Fibroblast of skin of back (primary cell): ENCODE measurements around the gene CSF3. TPM values are rescaled to one million over a fixed set of nuclear protein-coding genes. Genes with fewer than 3 reads are reported as not detected.

ENCODE experiments used
- DNase-seq: peaks from one replicate; pipeline ENCODE4 v3.0.0-alpha.2; 2013
- polyA plus RNA-seq, 2 experiments: library from polyadenylated mRNA; unstranded; fragments of 120-200 nt; gene quantifications; one replicate each; pipeline ENCODE4 v1.2.1, GENCODE V29; 2013; ENCODE audit not compliant: insufficient read length in 2 of 2

Gene CSF3, protein sequence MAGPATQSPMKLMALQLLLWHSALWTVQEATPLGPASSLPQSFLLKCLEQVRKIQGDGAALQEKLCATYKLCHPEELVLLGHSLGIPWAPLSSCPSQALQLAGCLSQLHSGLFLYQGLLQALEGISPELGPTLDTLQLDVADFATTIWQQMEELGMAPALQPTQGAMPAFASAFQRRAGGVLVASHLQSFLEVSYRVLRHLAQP
- not detected for polyA plus RNA-seq (2013, experiment 1 of 2; ENCODE audit: insufficient read length)
- polyA plus RNA-seq (2013, experiment 2 of 2; ENCODE audit: insufficient read length), result not detected

DNA sequence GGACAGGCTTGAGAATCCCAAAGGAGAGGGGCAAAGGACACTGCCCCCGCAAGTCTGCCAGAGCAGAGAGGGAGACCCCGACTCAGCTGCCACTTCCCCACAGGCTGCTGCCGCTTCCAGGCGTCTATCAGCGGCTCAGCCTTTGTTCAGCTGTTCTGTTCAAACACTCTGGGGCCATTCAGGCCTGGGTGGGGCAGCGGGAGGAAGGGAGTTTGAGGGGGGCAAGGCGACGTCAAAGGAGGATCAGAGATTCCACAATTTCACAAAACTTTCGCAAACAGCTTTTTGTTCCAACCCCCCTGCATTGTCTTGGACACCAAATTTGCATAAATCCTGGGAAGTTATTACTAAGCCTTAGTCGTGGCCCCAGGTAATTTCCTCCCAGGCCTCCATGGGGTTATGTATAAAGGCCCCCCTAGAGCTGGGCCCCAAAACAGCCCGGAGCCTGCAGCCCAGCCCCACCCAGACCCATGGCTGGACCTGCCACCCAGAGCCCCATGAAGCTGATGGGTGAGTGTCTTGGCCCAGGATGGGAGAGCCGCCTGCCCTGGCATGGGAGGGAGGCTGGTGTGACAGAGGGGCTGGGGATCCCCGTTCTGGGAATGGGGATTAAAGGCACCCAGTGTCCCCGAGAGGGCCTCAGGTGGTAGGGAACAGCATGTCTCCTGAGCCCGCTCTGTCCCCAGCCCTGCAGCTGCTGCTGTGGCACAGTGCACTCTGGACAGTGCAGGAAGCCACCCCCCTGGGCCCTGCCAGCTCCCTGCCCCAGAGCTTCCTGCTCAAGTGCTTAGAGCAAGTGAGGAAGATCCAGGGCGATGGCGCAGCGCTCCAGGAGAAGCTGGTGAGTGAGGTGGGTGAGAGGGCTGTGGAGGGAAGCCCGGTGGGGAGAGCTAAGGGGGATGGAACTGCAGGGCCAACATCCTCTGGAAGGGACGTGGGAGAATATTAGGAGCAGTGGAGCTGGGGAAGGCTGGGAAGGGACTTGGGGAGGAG is at the start of gene CSF3:
Gene CSF3, plus strand, starts transcription at position 436 of the 993 bp plus-strand sequence. Its CDS starts 35 bp downstream, at position 471.
- no peak for DNase-seq

DNA sequence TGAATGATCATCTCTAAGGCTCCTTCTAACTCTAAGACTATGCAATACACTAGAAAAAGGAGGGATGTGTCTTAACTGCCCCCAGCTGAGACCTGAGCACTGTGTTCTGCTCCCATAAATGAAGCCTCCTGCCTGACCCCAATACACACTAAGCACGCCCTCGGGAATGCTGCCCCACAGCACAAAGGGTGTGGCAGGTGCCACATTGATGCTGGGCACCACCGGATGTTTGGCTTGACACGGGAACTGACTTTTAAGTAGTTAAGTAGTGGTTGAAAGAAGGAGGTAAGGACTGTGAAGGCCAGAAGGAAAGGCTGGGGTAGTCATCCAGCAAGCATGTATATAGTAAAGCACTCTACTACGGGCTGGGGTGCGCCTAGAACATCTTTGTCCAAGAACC is 48.5 kb upstream of the CSF3 start:
- DNase-seq, result no peak

DNA sequence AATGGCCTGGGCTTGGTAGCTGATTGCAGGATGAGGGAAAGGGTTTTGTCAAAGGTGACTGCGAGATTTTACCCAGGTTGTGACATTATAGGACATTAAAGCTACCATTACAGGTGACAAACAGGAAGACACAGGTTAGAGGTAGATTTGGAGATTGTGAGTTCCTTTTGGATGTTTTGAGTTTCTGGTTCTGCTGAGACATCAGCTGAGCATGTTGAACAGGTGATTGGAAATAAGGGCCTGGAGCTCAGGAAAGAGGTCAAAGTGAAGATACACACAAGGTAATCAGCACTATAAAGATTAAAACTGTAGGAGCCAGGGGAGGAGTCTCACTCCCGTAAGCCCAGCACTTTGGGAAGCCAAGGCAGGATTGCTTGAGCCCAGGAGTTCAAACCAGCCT is 46.5 kb upstream of the CSF3 start:
- no peak for DNase-seq

DNA sequence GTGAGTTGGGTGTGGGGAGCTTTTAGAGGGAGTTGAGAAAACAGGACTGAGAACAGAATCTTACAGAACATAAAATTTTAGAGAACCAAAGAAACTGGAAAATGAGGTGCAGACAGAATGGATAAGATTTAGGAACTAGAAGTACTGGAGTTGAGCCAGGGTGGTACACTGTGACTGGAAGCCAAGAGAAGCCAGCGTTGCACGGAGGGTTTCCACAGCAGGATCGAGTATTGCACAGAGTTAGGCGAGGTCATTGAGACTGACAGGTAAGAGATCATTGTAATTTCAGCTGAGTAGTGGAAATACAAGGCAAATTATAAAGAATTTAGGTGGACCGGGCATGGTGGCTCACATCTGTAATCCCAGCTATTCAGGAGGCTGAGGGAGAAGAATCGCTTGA is 45.9 kb upstream of the CSF3 start:
- DNase-seq, result no peak

DNA sequence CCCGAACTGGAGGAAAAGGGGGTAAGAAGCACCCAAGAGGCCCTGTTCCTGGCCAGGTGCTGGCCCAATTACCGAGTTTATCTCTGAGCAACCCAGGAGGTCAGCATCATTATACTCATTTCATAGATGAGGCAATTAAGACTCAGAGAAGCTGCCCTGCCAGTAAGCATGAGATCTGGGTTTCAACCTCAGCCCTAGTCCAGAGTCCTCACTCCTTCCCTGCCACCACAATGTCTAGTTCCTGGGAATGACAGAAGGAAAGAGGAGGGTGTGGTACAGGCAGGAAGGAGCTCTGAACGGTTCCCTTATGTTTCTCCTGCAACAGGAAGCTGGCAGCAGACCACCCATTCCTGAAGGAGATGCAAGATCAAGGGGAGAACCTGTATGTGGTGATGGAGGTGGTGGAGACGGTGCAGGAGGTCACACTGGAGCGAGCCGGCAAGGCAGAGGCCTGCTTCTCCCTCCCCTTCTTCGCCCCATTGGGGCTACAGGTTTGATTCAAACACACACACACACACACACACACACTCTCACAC is 45.0 kb upstream of the CSF3 start:
- DNase-seq, result no peak

DNA sequence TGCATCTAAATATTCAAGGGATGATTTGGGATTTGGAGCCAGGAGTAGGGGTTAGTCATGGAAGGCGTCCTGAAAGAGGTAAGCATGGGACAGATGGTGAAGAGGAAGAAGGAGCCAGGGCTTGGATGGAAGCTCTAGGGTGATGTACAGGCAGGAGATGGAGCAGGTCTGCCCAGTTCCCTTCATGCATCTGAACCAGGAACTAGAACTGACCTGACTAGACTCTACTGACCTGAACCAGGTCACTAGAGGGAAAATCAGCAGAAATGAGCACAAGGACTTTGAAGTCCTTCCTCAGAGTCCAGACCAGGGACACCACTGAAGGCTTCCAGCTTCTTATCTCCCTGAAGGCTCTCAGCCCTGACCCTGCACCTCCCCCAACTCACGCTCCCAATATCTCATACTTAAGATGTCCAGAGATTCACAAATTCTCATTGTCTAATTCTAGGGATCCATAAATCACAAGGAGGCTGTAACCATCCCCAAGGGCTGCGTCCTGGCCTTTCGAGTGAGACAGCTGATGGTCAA is 44.1 kb upstream of the CSF3 start:
- no peak for DNase-seq

DNA sequence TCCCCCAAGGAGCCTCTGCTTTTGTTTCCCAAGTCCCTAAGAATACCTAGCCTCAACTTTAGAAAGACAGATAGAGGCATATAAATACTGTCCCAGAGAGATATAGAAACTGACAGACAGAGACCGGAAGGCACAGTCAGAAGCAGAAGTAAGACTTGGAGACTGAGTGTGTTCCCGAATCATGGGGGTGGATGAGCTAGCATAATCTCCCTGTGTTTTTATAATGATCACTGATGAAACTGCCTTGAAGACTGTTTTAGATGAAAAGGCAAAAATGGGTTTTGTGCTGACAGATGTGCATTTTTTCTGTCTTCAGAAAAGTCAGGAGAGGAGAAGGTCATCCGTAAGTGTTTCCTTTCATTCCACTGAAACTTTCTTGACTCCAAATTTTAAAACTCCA is 43.0 kb upstream of the CSF3 start:
- DNase-seq, result peak; percentile 35

DNA sequence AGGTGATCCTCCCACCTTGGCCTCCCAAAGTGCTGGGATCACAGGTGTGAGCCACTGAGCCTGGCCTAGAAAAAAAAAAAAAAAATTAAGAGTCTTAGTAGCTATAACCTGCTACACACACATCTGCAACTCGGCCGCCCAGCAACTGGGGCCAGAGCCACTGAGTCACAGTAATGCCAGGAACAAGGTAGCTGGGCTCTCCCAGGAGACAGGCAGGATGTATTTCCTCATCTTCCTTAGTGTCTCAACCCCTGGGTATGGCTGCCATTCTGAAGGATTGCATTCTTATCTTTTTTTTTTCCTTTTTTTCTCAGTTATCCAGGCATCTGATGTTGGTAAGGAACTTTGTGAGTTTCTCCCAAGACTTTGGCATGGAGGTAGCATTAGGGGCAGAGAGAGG is 41.7 kb upstream of the CSF3 start:
- DNase-seq, result no peak

DNA sequence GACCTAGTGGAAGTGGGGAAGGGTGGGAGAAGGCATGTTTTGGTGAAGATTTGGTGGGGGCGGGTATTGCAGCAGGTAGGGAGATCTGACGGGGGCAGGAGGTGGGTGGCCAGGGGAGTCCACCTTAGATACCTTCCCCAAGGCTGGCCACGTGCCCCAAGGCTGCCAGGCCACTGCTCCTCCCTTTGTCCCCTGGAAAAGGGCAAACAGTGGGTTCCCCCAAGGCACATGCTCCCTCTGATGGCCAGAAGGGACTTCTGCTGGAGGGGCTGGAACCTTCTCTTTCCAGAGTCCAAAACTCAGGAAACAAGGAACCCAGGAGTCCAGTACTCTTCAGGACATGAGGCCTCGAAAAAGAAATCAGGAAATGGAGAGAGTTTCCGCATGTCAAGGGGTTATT is 40.8 kb upstream of the CSF3 start:
- no peak for DNase-seq

DNA sequence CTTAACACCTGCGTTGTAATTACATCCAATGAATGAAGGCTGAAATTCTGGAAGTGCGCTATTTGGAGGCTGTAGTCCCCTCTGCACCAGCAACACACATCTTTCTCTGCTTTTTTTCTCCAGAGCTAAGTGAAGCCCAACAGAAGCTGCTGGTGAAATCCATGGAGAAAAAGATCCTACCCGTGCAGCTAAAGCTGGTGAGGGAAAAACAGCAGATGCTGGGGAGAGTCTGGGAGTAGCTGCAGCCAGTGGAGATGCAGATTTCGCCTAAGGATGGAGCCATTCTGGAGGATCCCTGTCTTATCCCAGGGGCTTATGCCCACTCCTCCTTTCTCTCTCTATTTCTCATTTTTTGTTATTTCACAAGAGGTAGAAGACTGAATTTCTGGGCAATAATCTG is 39.4 kb upstream of the CSF3 start:
- no peak for DNase-seq

DNA sequence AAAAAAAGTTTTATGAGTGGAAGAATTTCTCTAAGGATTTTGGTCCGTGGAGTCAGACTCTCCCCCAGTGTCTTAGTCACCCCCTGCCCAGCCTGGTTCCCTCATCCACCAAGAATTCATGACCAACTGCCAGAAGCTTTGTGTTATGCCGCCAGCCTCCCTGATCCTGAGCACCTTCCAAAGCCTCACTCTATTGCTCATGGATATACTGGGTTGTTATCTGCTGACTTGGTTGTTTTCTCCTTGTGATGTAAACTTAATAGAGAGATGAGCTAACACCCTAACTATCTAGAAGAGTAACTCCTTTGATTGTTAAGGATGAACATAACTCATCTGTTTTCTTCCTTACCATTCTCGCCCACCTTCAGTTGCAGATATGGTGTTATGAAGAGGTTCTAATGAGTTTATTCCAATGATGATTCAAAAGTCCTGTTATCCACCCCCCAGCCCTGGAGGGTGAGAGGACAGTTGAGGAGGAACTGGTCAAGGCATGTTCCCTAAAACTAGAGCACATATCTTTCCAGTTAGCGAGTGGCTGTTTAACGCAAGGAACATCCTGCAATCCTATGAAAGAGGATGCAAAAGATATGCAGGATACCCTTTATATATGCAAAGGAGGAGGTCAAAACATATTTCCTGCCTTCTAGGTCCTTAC is 36.1 kb upstream of the CSF3 start:
- DNase-seq, result peak; percentile 89

DNA sequence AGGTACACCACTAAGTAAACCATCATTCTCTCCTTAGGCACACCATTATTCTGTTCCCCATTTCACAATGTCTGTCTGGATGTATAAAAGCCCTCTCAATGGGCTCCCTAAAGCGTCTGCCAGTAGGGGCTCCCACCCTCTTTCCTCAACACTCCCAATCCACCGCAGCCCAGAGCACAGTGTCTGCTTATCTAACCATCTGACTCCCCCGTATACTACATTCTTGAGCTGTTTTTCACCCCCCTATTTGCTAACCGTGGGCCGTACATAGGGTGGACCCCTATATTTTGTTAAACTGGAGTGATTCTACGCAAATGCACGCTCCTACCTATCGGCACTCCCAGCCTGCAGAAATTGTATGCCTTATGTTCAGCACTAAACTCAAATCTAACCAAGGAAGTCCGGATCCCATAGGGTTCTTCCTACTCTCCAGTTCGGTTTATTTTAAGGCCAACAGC is 35.3 kb upstream of the CSF3 start:
- DNase-seq, result peak; percentile 24

DNA sequence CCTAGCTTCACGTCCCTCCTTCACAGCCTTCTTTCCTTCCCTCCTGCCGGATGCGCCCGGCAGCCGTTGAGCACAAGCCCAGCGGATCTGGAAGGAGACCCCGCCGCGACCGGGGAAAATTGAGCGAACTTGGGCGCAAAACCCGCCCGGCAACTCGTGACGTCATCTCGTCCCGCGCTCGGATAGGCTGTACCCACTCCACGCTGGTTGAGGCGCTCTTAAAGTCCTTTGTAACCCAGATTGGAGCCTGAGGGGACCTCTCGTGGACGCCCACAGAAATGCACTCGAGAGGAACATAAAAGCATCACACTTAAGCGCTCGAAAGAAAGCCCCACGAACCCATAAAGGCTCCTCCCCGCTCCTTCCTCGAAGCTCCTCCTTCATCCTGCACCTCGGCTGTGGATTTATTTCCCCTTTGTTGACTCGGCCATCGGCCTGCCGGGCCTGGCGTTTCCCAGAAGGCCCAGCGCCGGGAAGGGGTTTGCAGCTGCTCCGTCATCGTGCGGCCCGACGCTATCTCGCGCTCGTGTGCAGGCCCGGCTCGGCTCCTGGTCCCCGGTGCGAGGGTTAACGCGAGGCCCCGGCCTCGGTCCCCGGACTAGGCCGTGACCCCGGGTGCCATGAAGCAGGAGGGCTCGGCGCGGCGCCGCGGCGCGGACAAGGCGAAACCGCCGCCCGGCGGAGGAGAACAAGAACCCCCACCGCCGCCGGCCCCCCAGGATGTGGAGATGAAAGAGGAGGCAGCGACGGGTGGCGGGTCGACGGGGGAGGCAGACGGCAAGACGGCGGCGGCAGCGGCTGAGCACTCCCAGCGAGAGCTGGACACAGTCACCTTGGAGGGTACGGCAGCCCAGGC is 34.7 kb upstream of the CSF3 start, which contains the start of gene PSMD3:
Gene PSMD3, plus strand, starts transcription at position 457 of the 856 bp plus-strand sequence. Its CDS starts 164 bp downstream, at position 621.
- DNase-seq, result peak; percentile 100

DNA sequence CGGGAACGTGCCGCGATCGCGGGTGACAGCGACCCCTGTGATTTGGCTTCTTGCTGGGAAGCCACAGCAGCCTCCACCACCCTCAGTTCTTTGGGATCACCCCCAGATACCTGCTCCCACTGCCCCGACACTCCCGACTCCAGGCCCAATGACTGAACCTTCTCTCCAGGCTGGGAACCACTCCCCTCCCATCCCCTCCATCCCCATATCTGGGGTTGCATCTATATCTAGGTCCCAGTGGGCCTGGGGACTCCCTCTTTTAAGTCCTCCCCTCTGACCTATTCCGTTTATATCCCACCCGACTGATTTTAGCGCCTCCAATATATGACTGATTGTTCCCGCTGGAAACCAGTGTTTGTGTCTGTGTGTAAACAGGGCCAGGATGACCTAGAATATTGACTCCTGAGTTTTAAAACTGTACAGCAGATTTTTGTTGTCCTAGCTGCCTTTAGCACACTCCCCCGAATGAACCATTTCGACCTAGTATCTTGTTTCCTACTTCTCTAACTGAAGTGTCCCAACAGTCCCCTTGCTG is 34.0 kb upstream of the CSF3 start:
- no peak for DNase-seq

DNA sequence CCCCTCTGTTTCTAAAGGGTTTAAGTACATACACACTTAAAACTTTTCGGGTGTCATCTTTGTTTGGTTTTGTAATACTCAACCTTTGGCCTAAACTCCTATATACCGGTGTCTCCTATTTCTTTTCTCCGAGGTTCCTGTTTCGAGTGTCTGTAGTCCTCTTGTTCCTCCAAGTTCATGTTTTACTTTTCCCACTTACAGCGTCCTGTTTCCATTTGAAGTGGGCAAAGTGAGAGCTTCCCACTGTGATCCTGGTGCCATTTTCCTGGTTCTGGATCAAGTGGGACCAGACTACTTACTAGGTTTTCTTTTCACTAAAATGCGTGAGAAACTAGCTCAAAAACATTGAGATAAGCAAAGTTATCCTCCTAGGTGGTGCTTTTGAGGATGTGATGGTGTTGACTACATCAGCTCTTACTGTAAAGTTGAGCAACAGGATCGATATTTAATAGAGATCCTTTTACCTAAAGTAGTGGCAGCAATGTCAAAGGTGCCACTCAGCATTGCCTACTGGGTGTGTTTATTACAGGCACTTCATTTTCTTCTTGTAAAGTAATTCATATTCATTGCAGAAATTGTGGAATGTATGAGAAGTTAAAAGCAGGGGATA is 33.4 kb upstream of the CSF3 start:
- DNase-seq, result no peak

DNA sequence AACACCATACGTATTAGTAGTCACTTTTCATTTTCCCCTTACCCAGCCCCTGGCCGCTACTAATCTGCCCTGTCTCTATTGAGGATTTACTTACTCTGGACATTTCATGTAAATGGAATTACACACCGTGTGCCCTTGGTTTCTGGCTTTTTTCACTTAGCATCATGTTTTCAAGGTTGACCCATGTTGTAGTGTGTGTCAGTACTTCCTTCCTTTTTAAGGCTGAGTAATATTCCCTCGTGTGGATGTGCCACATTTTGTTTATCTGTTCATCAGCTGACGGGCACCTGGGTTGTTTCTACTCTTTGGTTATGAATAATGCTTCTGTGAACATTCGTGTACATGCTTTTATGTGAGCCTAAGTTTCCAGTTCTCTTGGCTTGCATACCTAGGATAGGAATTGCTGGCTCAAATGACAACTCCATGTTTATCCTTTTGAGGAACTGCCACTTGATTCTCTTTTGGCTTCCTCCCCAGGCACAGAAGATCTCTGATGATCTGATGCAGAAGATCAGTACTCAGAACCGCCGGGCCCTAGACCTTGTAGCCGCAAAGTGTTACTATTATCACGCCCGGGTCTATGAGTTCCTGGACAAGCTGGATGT is 26.9 kb upstream of the CSF3 start:
- no peak for DNase-seq

DNA sequence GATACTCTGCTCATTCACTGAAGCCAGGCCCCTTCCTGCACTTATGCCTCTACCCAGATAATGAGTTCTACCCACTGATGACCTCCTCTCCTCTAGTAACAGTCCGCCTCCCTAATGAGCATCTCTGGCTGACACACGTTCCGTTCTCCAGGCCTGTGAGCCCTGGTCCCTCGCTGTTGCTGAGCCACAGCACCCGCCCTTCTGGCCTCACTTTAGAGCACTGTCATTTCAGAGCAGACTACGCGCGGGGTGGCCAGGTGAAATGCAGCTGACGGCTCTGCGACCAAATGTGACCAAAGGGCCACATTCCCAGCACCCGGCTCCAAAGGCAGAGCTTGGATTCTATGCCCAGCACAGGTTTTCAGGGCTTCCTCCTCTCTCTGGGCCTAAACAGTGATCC is 20.8 kb upstream of the CSF3 start:
- DNase-seq, result no peak

DNA sequence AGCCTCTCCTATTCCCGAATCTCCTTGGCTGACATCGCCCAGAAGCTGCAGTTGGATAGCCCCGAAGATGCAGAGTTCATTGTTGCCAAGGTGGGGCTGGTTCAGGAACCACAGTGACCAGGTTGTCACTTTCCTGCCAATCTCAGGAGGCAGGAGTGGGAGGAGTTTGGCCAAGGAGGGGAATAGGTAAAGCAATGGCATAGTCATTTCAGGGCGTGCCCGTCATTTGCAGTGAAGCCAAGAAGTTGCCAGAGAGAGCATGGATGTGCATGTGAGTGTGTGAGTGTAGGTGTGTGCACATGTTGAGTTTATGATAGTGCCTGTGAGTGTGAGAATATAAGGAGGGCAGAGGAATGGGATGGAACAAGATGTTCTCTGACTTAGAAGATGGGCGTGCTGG is 19.8 kb upstream of the CSF3 start:
- no peak for DNase-seq

DNA sequence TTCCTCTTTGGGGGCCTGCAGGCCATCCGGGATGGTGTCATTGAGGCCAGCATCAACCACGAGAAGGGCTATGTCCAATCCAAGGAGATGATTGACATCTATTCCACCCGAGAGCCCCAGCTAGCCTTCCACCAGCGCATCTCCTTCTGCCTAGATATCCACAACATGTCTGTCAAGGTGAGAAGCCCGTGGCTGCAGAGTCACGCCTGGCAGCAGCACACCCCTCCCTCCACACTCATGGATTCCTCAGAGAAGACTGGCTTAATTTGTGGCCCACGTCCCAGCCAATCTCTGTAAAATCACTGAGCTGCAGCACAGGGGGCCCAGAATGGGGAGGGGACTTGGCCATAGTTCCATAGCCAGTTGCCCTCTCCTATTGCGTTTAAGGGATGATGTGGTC is 19.1 kb upstream of the CSF3 start:
- no peak for DNase-seq

DNA sequence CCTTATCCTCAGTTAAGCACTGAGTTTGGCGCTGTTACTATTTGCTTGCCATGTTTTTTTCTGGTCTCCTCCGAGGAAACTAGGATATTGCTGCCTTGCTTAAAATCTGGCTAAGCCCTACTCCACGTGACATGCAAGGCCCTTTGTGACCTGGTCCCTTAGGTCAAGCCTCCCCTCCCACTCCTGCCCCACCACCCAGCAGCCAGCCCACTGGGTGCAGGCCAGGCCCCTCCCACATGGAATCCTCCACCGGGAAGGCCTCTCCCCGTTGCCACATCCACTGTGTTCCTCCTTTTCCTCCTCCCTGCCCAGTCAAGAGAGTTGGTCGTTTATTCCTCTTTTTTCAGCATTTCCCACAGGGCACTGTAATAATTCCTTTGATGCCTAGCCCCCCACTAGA is 18.4 kb upstream of the CSF3 start:
- no peak for DNase-seq
